Activated CD4-positive, alpha-beta T cell treated with anti-CD3 and anti-CD28 coated beads, Interleukin-2, amount 10 ng/mL, durations not matched to agents 7 days and 5 days (primary cell): ENCODE data around the gene EPPIN. TPM values are rescaled to one million over a fixed set of nuclear protein-coding genes. Genes with fewer than 3 reads are reported as not detected.

ENCODE experiments used
- CTCF ChIA-PET: fragments of 350-600 bp; sonication (Branson Sonifier 250); formaldehyde crosslinking; loops from one replicate; lab custom pipeline; 2021; ENCODE audit warnings: antibody characterized with exemption; lab: Charles Lee
- POLR2A ChIA-PET: fragments of 350-600 bp; sonication (Branson Sonifier 250); formaldehyde crosslinking; loops from one replicate; lab custom pipeline; 2021; ENCODE audit warnings: antibody characterized with exemption; lab: Charles Lee
- DNase-seq: peaks from one replicate; pipeline ENCODE4 v3.0.0-alpha.2; 2020
- H3K27ac Mint-ChIP-seq: one replicate; pipeline ENCODE4 v1.8.0; 2021; ENCODE audit warnings: mild to moderate bottlenecking, moderate library complexity, mixed read lengths
- H3K27me3 Mint-ChIP-seq: one replicate; pipeline ENCODE4 v1.8.0; 2021; ENCODE audit warnings: mixed read lengths
- H3K36me3 Mint-ChIP-seq: one replicate; pipeline ENCODE4 v1.8.0; 2021; ENCODE audit warnings: low read depth, mixed read lengths
- H3K4me1 Mint-ChIP-seq: one replicate; pipeline ENCODE4 v1.8.0; 2021; ENCODE audit warnings: mixed read lengths
- H3K4me3 Mint-ChIP-seq: one replicate; pipeline ENCODE4 v1.8.0; 2021; ENCODE audit warnings: mild to moderate bottlenecking, moderate library complexity, mixed read lengths
- H3K9me3 Mint-ChIP-seq: one replicate; pipeline ENCODE4 v1.8.0; 2021; ENCODE audit warnings: mixed read lengths
- total RNA-seq, 2 experiments: library from RNA; stranded (reverse); gene quantifications; one replicate each; pipeline ENCODE4 v1.2.3, GENCODE V29; 2021

EPPIN gene
- total RNA-seq, 2 experiments from 2014 or later = not detected

DNA sequence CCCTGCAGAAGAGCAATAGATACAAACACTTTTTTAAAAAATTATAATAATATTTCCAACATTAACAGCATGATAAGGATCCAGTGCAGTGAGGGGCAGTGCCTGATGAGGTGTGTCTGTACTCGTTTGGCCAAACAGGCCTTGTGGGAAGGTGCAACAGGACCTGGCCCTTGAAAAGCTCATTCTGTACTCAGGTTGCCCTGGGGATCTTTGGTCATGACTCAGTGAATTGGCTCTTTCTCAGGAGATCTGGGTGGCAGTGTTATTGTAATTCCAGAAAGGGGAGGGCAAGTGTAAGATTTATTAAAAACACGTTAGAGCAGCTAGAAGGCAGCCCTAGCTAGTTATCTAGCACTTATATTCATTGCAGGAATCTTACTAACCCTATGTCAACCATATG lies 28.9 kb downstream of the EPPIN start:
- Mint-ChIP-seq H3K9me3 (no peaks in the 10 kb centered on the region), H3K4me1 (no peaks in the 10 kb centered on the region), H3K36me3 (no peaks in the 10 kb centered on the region), H3K4me3 (no peak overlapping the region), H3K27ac (no peak overlapping the region), H3K27me3 (peaks cover 32% of the 10 kb centered on the region)
- POLR2A ChIA-PET = no interaction called here
- DNase-seq = no peak
- CTCF ChIA-PET = interaction anchor here (0.6 kb wide), 1 partner anchor 672 kb away, joined by 4 read pairs; no protein-coding TSS in a partner anchor

DNA sequence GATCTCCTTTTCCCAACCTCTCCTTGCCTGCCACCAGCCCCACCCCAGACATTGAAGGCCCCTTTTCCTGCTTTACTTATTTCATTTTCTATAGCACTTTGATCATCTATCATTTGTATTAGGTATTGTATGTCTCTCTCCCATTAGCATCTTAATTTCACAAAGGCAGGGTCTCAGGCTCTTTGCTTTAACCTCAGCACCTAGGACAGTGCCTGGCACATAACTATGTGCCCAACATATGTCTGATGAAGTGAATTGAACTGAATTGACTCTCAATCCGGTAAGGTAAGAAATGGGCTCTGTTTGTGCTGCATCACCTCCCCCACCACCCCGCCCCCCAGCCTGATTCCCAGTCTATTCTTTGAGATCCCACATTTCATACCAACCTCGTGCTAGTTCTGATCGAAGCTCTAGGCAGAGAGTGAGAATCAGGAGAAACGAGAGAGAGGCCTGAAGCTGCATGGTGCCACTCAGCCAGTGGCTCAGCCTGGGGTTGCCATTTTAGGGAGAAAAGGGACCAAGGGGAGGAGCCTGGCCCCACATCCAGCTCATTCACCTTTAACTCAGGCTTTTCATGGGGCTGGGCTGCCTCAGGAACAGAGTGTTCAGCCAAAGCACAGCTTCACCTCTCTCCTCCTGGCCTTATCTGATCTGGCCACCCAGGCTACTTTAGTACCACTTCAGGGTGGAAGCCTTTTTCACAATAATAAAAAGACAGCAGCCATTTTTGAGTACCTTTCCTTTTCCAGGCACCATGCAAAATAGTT lies 31.9 kb downstream of the EPPIN start, which contains the start of gene SPINT3:
Gene SPINT3 (minus strand): TSS at position 476 of the 767 bp plus-strand sequence. CDS start 14 bp downstream, at position 462.
- Mint-ChIP-seq H3K9me3 (no peaks in the 10 kb centered on the region), H3K4me1 (no peaks in the 10 kb centered on the region), H3K4me3 (no peak within 1 kb of the TSS), H3K27me3 (peaks cover 26% of the 10 kb centered on the region), H3K27ac (no peak within 1 kb of the TSS), H3K36me3 (no peaks in the 10 kb centered on the region)
- ChIA-PET POLR2A (no interaction called here), CTCF (no interaction called here)
- DNase-seq = no peak

DNA sequence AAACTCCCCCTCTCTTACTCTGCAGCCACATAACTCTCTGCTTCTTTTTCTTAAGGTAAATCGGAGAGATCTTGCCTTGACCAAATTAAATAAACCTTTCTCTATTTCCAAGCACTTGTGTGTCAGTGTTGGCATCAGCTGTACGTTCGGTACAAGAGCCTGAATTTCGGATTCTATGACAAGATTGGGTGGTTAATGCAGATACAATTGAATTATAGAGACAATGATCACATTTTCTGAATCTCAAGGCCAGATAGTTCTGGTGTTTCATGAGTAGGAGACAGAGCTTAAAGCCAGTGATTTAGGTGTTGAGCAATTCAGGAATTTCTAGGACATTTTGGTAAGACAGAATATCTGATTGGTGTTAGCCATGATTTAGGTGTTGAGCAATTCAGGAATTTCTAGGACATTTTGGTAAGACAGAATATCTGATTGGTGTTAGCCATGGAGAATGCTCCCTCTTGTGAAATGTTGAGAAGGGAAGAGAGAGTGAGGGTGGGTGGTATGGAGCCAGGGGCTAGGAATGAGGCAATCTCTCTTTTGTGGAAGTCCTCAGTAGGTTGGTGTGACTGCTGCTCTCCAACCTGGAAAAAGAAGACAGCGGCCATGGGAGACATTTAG lies 36.8 kb downstream of the EPPIN start:
- DNase-seq = no peak
- Mint-ChIP-seq H3K4me3 (no peak overlapping the region), H3K27ac (no peak overlapping the region), H3K36me3 (no peaks in the 10 kb centered on the region), H3K27me3 (peaks cover 29% of the 10 kb centered on the region), H3K9me3 (no peaks in the 10 kb centered on the region), H3K4me1 (peaks cover 8% of the 10 kb centered on the region)
- CTCF ChIA-PET = no interaction called here
- POLR2A ChIA-PET = no interaction called here

DNA sequence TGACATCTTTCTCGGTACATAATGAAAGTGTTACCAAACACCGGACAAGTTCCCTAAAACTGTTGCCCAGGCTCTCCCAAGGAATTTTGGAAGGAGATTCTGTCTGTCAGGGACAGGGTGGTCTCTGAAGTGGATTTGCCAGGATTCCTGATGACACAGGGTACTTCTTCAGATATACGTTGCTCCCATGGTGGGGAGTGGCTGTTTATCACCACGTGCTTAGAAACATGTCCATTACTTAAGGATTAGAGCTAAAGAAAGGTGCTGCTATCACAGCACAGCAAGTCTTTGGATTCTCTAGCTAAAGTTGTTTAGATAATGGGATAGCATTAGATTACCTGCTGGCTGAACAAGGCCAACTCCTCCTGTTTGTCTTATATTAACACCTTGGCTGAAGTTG lies 38.1 kb downstream of the EPPIN start:
- Mint-ChIP-seq H3K9me3 (no peaks in the 10 kb centered on the region), H3K4me3 (no peak overlapping the region), H3K4me1 (peaks cover 8% of the 10 kb centered on the region), H3K27me3 (peaks cover 25% of the 10 kb centered on the region), H3K27ac (no peak overlapping the region), H3K36me3 (no peaks in the 10 kb centered on the region)
- POLR2A ChIA-PET = interaction anchor here (0.8 kb wide), 1 partner anchor 251 kb away, joined by 9 read pairs; no protein-coding TSS in a partner anchor
- no peak for DNase-seq
- CTCF ChIA-PET = interaction anchor here (0.6 to 0.8 kb wide), 3 partner anchors 13 to 69 kb away, joined by 3 to 4 read pairs (median 3); no protein-coding TSS in a partner anchor

DNA sequence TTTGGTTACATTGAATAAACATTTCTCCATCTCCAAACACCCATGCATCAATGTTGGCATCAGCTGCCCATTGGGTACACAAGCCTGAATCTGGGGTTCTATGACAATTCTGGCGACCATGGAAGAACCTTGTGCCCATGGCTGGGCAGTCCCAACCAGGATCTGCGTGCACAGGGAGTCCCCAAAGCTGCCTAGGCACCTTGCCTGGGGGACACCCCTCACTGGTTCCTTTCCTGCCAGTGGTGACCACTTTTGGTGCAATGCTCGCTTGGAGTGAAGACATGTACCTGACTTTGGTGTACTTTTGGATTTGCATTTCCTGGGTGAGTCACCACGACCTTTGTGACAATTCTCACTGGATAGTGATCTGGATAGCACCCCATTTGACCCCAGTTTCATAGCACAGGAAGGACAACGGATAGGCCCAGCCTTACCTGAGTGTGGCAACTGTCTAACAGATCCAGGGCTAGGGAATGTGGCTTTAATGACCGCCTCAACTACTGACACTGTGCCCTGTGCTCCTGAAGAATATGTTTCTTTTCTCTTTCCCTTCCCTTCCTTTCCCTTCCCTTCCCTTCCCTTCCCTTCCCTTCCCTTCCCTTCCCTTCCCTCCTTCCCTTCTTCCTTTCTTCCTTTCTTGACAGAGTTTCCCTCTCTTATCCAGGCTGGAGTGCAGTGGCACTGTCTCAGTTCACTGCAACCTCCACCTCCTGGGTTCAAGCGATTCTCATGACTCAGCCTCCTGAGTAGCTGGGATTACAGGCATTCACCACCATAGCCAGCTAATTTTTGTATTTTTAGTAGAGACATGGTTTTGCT lies 38.9 kb downstream of the EPPIN start:
- Mint-ChIP-seq H3K36me3 (no peaks in the 10 kb centered on the region), H3K4me3 (no peak overlapping the region), H3K27me3 (peaks cover 22% of the 10 kb centered on the region), H3K9me3 (no peaks in the 10 kb centered on the region), H3K27ac (no peak overlapping the region), H3K4me1 (peaks cover 8% of the 10 kb centered on the region)
- CTCF ChIA-PET = interaction anchor here (0.6 to 0.8 kb wide), 3 partner anchors 12 to 70 kb away, joined by 3 to 4 read pairs (median 3); no protein-coding TSS in a partner anchor
- no peak for DNase-seq
- POLR2A ChIA-PET = interaction anchor here (0.8 kb wide), 1 partner anchor 251 kb away, joined by 9 read pairs; no protein-coding TSS in a partner anchor

DNA sequence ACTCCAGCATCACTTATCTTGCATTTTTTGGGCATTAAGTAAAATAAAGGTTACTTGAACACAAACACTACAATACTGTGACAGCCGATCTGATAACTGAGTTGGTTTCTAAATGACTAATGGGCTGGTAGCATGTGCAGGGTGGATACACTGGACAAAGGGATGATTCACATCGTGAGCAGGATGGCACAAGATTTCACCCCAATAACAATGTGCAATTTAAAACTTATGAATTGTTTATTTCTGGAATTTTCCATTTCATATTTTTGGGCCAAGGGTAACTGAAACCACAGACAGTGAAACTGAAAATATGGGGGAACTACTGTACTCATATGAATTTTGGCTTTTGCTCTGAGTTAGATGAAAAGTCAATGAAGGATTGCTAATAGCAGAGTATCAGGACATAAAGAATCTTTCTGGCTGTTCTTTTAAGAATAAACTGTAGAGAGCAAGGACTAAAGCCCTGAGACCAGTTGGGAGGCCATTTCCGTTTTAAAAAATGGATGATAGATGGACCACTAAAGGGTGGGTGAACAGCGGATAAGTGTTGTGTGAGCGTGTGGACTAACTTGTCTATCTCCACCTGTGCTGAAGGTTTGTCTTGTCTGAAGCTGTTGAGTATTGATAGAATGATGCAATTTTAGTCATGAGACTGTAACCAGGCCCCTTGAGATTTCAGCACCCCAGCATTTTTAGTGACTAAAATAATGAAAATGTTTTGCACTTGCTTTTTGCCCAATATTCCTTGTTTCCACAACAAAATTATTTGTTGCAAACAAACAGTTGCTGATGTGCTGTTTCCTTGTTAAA lies 40.0 kb downstream of the EPPIN start:
- peaks cover 22% of the 10 kb centered on the region for H3K27me3 Mint-ChIP-seq
- ChIA-PET CTCF (no interaction called here), POLR2A (no interaction called here)
- no peaks in the 10 kb centered on the region for H3K9me3 Mint-ChIP-seq
- DNase-seq = no peak
- peaks cover 8% of the 10 kb centered on the region for H3K4me1 Mint-ChIP-seq
- no peak overlapping the region for H3K4me3 Mint-ChIP-seq
- H3K27ac Mint-ChIP-seq = no peak overlapping the region
- H3K36me3 Mint-ChIP-seq = no peaks in the 10 kb centered on the region

DNA sequence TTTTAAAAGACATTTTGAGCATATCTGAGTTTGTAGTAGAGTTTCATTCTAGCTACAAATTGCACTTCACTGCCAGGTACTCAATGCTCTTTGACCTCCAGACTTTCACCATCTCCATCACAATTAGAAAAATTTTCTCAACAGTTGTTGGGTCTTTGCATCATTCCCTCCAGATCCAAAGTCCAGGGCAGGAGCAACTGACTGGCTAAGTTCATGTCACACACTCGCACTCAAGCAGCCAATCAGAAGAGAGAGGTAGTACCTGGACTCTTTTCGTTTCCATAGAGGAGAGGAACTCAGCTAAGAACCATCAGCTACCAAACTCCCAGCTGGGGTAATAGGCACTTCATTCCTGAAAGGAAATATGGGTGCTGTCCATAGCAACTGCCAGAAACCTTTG lies 40.8 kb downstream of the EPPIN start:
- Mint-ChIP-seq H3K36me3 (no peaks in the 10 kb centered on the region), H3K27ac (no peak overlapping the region), H3K27me3 (peaks cover 29% of the 10 kb centered on the region), H3K9me3 (no peaks in the 10 kb centered on the region), H3K4me3 (no peak overlapping the region), H3K4me1 (peaks cover 8% of the 10 kb centered on the region)
- CTCF ChIA-PET = no interaction called here
- no peak for DNase-seq
- POLR2A ChIA-PET = no interaction called here

DNA sequence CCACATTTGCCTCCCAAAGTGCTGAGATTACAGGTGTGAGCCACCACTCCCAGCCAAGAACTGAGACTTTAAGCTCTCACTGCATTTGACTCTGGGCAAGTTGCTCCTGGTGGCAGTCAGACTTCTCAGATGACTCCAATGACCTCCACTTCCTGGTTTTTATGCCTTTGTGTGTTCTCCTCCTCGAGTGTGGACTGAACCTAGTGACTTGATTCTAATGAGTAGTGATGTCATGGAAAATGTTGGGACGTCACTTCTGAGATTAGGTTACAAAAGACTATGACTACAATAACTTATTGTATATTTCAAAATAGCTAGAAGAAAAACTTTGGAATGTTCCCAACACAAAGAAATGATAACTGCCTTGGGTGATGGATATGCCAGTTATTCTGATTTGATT lies 43.8 kb downstream of the EPPIN start:
- DNase-seq = no peak
- ChIA-PET CTCF (interaction anchor here (0.9 kb wide), 1 partner anchor 22 kb away, joined by 3 read pairs; no protein-coding TSS in a partner anchor), POLR2A (no interaction called here)
- H3K27ac Mint-ChIP-seq = no peak overlapping the region
- H3K9me3 Mint-ChIP-seq = no peaks in the 10 kb centered on the region
- peaks cover 8% of the 10 kb centered on the region for H3K4me1 Mint-ChIP-seq
- peaks cover 34% of the 10 kb centered on the region for H3K27me3 Mint-ChIP-seq
- no peaks in the 10 kb centered on the region for H3K36me3 Mint-ChIP-seq
- no peak overlapping the region for H3K4me3 Mint-ChIP-seq

DNA sequence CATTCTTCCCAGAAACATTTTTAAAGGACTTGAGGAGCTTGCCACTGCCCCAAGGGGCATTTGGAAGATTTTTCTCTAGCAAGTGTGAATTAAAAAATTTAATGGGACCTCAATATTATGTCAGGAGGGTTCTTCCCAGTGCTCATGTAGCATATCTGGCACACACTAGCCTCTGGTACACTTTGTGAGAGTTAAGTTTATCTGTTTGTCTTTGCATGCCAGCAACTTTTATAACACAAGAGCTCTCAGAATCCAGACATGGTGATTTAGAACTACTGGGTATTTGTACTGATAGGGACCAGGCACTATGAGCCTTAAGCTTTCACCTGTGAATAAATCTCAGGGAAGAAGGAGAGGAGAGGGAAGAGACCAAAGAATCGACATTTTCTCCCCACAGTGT lies 44.6 kb downstream of the EPPIN start:
- CTCF ChIA-PET = interaction anchor here (0.6 kb wide), 1 partner anchor 45 kb away, joined by 5 read pairs; no protein-coding TSS in a partner anchor
- Mint-ChIP-seq H3K27me3 (peaks cover 32% of the 10 kb centered on the region), H3K4me1 (peaks cover 7% of the 10 kb centered on the region), H3K27ac (no peak overlapping the region), H3K9me3 (no peaks in the 10 kb centered on the region), H3K36me3 (no peaks in the 10 kb centered on the region), H3K4me3 (no peak overlapping the region)
- DNase-seq = no peak
- POLR2A ChIA-PET = interaction anchor here (0.6 kb wide), 1 partner anchor 73 kb away, joined by 3 read pairs; no protein-coding TSS in a partner anchor

DNA sequence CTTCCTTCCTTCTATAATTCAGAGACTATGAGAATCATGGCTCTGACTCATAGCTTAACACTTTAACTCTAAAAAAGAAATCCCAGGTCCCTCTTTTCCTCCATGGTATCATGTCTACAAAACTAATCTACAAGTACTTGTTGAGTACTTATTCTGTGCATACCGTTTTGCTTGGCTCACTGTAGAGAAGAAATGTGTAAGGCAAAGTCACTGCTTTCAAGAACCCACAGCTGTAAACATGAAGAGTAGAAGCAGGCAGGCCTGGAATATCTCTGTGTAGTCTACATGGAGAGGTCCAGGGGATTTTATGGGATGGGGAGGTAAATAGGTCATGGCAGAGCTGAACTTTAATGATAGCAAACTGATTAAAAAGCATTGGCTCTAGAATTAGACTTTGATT lies 45.6 kb downstream of the EPPIN start:
- peaks cover 32% of the 10 kb centered on the region for H3K27me3 Mint-ChIP-seq
- no peak overlapping the region for H3K27ac Mint-ChIP-seq

DNA sequence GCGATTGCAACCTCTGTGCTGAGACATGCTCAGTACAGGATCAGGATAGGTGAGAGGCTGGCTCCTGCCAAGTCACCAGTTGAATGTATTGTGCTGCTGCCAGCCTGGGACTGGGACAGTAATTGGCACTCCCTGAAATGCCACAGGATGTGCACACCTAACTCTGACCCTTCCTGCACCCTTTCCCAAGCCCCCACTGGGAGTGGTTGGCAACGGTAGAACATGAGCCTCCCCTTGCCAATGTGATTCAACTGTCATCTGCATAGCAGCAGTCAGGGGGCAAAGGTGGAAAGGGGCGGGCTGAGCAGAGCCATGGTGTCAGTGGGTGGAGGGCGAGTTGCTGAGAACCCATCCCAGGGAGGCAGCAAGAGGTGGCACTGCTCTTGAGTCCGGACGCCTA lies 47.2 kb downstream of the EPPIN start:
- no peaks in the 10 kb centered on the region for H3K4me1 Mint-ChIP-seq
- H3K9me3 Mint-ChIP-seq = no peaks in the 10 kb centered on the region
- peaks cover 34% of the 10 kb centered on the region for H3K27me3 Mint-ChIP-seq
- H3K36me3 Mint-ChIP-seq = no peaks in the 10 kb centered on the region
- no peak overlapping the region for H3K27ac Mint-ChIP-seq
- DNase-seq = no peak
- CTCF ChIA-PET = no interaction called here
- no peak overlapping the region for H3K4me3 Mint-ChIP-seq
- POLR2A ChIA-PET = no interaction called here

More for the DNA sequence above, 45.6 kb downstream of the EPPIN start:
- H3K9me3 Mint-ChIP-seq = no peaks in the 10 kb centered on the region
- POLR2A ChIA-PET = no interaction called here
- no peaks in the 10 kb centered on the region for H3K4me1 Mint-ChIP-seq
- CTCF ChIA-PET = no interaction called here
- no peak overlapping the region for H3K4me3 Mint-ChIP-seq
- H3K36me3 Mint-ChIP-seq = no peaks in the 10 kb centered on the region
- no peak for DNase-seq

DNA sequence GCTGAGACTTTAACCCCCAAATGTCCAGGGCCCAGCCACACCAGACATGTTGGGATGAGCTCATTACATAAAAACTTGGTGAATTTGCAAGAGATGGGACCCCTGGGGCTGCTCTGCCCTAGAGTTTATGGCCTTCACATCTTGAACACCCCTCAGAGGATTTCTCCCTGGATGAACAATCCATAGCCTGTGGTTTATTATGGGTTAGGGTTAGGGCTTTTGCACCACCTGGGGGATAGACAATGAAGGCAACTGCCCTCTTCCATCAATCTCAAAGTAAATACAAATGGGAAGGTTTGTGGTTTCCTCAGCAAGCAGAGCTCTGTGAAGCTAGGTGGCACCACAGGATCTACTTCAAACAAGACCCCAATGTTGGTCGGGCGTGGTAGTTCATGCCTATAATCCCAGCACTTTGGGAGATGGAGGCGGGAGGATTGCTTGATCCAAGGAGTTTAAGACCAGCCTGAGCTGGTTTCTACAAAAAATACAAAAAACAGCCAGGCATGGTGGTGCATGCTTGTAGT lies 49.2 kb downstream of the EPPIN start:
- H3K4me1 Mint-ChIP-seq = no peaks in the 10 kb centered on the region
- H3K9me3 Mint-ChIP-seq = no peaks in the 10 kb centered on the region
- H3K4me3 Mint-ChIP-seq = no peak overlapping the region
- H3K36me3 Mint-ChIP-seq = no peaks in the 10 kb centered on the region
- no peak for DNase-seq
- ChIA-PET POLR2A (no interaction called here), CTCF (no interaction called here)
- H3K27me3 Mint-ChIP-seq = peaks cover 32% of the 10 kb centered on the region
- H3K27ac Mint-ChIP-seq = no peak overlapping the region
